GM06990 (cell line): ENCODE results near the gene MMP20.

Experiments
- DNase-seq: peaks from one replicate; pipeline ENCODE4 v3.0.0-alpha.2; 2011; ENCODE audit not compliant: insufficient read length; ENCODE audit errors: extremely low read depth
- H3K27me3 ChIP-seq: replicated peaks from 2 replicates; pipeline ENCODE4 v1.6.0; 2011; ENCODE audit warnings: low read length; ENCODE audit not compliant: control insufficient read depth, insufficient read depth
- H3K36me3 ChIP-seq: 2 replicates; pipeline ENCODE4 v1.5.1; 2011; ENCODE audit warnings: low read length; ENCODE audit not compliant: control insufficient read depth, insufficient read depth
- H3K4me3 ChIP-seq: replicated peaks from 2 replicates; pipeline ENCODE4 v1.5.1; 2011; ENCODE audit warnings: low read depth, mild to moderate bottlenecking, control low read depth, low read length
- TF ChIP-seq, protein P1 (sequence below): IDR thresholded peaks from 2 replicates; pipeline ENCODE4 v1.5.1; 2011; ENCODE audit warnings: low read length, control low read depth, mild to moderate bottlenecking, inconsistent platforms; ENCODE audit not compliant: insufficient read depth, poor library complexity, severe bottlenecking

The MMP20 gene

DNA sequence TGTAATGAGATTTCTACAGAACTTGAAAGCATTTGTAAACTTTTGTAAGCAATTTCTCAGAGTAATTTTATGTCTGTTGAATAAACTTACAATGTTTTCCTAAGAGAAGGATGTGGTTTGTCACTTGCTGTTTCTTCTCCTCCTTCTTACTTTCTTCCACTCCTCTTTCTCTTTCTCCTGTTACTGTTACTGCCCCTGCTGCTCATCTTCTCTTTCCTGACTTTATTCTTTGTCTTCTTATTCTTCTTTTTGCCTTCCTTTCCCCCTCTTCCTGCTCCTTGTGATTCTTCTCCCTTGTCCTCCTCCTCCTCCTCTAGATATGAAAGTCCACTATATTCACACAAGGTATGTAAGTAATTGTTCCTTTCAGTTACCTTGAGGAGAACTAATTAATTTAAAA lies 63.5 kb downstream of the MMP20 start:
- TF ChIP-seq, protein P1, sequence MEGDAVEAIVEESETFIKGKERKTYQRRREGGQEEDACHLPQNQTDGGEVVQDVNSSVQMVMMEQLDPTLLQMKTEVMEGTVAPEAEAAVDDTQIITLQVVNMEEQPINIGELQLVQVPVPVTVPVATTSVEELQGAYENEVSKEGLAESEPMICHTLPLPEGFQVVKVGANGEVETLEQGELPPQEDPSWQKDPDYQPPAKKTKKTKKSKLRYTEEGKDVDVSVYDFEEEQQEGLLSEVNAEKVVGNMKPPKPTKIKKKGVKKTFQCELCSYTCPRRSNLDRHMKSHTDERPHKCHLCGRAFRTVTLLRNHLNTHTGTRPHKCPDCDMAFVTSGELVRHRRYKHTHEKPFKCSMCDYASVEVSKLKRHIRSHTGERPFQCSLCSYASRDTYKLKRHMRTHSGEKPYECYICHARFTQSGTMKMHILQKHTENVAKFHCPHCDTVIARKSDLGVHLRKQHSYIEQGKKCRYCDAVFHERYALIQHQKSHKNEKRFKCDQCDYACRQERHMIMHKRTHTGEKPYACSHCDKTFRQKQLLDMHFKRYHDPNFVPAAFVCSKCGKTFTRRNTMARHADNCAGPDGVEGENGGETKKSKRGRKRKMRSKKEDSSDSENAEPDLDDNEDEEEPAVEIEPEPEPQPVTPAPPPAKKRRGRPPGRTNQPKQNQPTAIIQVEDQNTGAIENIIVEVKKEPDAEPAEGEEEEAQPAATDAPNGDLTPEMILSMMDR: no peak
- H3K4me3 ChIP-seq: no peak overlapping the region

DNA sequence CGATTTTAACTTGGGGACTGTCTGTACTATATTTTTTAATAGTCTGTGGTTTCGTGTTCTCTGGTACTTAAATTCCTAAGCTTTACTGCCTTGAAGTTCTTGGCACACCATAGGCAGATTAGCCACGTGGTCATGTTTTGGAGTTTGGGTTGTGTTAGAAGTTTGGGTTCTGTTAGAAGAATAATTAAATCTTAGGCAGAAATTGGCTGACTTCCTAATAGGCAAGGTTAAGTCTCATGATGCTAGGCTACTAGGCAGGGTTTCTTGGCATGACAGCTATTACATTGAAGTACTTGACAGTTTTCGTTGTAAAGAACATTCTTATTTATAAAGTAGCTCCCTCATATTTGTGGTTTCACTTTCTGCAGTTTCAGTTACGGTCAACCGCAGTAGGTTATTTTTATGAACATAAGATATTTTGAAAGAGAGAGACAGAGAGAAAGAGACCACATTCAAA lies 64.5 kb downstream of the MMP20 start:
- peak; percentile 73 for DNase-seq
- Histone ChIP-seq H3K27me3 (no peaks in the 10 kb centered on the region), H3K36me3 (no peaks in the 10 kb centered on the region), H3K4me3 (no peak overlapping the region)
- TF ChIP-seq, protein P1: no peak

More for the DNA sequence above, 63.5 kb downstream of the MMP20 start:
- Histone ChIP-seq H3K36me3 (no peaks in the 10 kb centered on the region), H3K27me3 (no peaks in the 10 kb centered on the region)
- DNase-seq: no peak

DNA sequence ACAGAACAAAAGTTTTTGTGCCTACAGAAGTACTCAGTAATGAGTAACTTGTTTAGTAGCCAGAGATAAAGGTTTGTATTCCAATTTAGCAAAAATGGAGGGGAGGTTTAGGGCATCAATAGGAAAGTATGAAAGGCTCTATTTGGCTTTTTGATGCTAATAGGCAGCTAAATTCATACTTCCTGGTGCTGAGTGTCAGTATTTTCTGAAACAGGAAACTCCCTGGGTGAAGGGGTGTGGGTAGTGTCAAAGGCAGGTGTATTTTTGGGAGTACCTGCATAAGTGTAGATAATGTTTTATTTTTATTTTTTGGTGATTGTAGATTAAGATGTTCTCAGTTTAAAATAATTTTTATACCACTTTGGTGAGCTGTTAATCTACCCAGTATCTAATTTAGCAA lies 65.3 kb downstream of the MMP20 start:
- Histone ChIP-seq H3K36me3 (no peaks in the 10 kb centered on the region), H3K27me3 (no peaks in the 10 kb centered on the region), H3K4me3 (no peak overlapping the region)
- TF ChIP-seq, protein P1: no peak
- DNase-seq: no peak

DNA sequence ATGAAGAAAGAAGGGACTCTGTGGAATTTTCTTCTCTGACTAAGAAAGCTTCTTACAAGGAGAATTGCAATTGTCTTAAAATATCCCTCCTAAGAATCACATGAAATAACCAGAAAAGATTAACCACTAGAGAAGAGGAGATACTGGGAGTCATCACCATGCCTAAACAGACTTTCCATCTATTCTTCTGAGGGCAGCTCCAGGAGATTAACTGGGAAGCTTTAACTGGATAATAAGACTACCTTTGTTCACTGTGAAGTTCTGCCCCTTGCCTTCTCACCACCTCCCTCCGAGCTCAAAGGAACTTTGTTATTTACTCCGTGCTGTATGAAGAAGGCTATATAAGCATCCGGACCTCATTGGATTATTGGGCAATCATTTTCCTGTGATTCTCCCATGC lies 70.0 kb downstream of the MMP20 start:
- TF ChIP-seq, protein P1: no peak
- DNase-seq: no peak
- no peak overlapping the region for H3K4me3 ChIP-seq
- H3K36me3 ChIP-seq: no peaks in the 10 kb centered on the region
- no peaks in the 10 kb centered on the region for H3K27me3 ChIP-seq

DNA sequence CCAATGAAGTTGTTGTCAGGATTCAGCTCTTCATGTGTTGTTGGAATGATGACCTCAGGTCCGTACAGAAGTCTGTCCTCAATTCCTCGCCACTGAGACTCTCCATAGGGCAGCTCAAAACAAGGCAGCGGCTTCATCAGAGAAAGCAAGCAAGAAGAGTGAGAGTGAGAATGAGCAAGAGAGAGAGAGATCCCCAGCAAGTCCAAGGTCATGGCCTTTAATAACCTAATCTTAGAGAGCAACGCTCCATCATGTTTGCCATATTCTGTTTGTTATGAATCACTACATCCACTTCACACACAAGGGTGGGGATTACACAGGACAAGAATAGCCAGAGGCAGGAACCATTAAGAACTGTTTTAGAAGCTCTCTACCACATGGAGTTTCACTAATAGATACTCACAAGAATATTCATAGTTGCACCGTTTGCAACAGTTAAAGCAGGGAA lies 71.3 kb downstream of the MMP20 start:
- peak; percentile 58 for DNase-seq
- TF ChIP-seq, protein P1: no peak
- Histone ChIP-seq H3K27me3 (no peaks in the 10 kb centered on the region), H3K36me3 (no peaks in the 10 kb centered on the region), H3K4me3 (peak overlapping the region; percentile 29)
